Right ventricle myocardium inferior (tissue), 1 donor: ENCODE measurements around the gene MC3R. TPM values are rescaled to one million over a fixed set of nuclear protein-coding genes. Genes with fewer than 3 reads are reported as not detected.
"Not testable (repeated sequence)": the region's sequence is repeated elsewhere in the genome, so short reads cannot be mapped to it uniquely, and the experiment has no call there.

Experiments used
- ATAC-seq: fragments of 200-7000 bp; cut with Tn5 transposase; one replicate; pipeline ENCODE4 v1.9.1; 2020; ENCODE audit warnings: mild to moderate bottlenecking, moderate library complexity
- DNase-seq: peaks from one replicate; pipeline ENCODE4 v3.0.0; 2021; ENCODE audit errors: missing footprints
- intact Hi-C: fragments of 100-400 bp; cut with DNase I; formaldehyde crosslinking; loops from one replicate; pipeline ENCODE4 v1.11.0; 2022
- long read RNA-seq: library from polyadenylated mRNA; unstranded; transcript quantifications from one replicate; pipeline ENCODE4 v2.0.0, GENCODE V29; 2021
- total RNA-seq: library from RNA; stranded (reverse); fragmentation: NEBNext Ultra II Directional; extraction: Animal tissue kit (Norgen Biotek cat#: 25700); gene quantifications from one replicate; pipeline ENCODE4 v1.2.1, GENCODE V29; 2021
- donor health status: DM: no; HTN: yes; CAD: no; lungs with severe emphysema.

Gene MC3R
- not detected for total RNA-seq
- long read RNA-seq: 0 reads

DNA sequence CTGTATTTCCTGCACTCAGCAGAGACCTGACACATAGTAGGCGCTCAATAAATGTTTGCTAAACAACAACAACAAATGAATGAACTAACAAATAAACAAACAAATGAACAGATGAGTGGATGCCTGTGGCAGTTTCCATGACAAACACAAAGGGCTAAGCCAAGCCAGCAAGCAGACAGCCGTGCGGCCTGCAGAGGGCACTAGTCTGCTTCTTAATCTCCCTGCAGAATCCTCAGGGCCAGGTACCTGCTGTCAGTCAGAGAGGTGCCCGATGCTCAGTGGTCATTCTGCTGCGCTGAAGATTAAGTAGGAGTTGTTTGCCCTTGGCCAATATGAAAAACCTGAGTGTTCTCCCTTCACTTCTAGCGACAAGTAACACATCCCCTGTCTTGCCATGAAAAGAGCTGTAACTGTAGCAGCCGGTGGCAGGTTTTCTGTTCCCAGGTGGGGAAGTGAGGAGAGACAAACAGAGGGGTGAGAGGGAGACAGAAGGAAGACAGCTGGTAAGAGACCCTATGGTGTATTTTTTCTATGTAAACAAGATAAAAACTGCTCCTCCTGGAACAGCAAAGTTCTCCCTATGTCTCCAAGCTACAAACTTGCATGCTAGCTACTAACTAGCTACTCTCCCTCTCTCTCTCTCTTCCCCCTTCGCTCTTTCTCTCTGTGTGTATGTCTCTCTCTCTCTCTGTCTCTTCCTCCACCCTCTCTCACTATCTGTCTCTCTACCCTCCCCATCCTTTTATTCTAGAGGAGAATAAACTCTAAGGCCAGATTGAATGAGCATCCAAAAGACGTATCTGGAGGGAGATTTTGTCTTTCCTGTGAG lies at the start of gene MC3R:
Gene MC3R, plus strand, starts transcription at position 779 of the 829 bp plus-strand sequence. CDS start 112 bp downstream, outside the sequence.
- no peak for ATAC-seq
- DNase-seq: no peak
- intact Hi-C loops: no loop called here

GRCh38 chr20:56200456-56200855 lies 48.1 kb upstream of the MC3R start:
- ATAC-seq: no peak
- DNase-seq: no peak
- intact Hi-C loops: no loop called here

GRCh38 chr20:56202493-56203077 lies 45.9 kb upstream of the MC3R start:
- no peak for DNase-seq
- intact Hi-C loops: no loop called here
- ATAC-seq: no peak

DNA sequence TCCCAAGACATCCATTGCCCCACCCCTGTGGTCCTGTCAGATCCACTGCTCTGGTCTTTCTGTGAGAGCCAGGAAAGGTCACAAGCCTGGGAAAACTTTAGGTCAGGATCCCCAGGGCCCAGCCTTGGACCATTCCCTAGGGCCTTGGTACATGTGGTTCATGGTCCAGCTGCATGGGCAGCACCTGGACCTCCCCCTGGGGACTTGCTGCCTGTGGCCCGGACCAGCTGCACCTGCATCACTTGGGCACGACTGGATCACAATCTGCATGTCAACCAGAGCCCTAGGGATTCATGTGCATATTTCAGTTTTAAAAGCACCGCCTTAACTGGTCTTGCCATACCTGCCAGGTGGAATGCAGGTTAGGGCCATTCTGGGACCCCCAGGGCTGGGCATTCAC lies 44.3 kb upstream of the MC3R start:
- ATAC-seq (no peak), DNase-seq (no peak)
- intact Hi-C loops: no loop called here

DNA sequence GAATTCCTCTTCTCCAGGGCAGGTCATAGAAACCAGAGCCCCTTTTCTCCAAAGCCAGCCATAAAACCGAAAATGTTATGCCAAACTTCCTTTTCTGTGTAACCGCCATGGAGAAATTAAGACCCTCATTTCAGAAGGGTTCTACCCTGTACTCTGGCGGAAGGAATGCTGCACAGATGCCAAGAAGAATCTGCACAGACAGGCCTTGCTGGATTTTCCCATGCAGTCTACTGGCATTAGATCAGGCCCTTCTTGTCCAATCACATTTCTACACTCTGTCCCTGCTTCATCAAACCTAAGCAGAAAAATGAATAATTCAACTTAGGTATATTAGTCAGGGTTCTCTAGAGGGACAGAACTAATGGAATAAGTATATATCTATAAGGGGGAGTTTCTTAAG lies 43.2 kb upstream of the MC3R start:
- DNase-seq (no peak), ATAC-seq (no peak)
- intact Hi-C loops: no loop called here

DNA sequence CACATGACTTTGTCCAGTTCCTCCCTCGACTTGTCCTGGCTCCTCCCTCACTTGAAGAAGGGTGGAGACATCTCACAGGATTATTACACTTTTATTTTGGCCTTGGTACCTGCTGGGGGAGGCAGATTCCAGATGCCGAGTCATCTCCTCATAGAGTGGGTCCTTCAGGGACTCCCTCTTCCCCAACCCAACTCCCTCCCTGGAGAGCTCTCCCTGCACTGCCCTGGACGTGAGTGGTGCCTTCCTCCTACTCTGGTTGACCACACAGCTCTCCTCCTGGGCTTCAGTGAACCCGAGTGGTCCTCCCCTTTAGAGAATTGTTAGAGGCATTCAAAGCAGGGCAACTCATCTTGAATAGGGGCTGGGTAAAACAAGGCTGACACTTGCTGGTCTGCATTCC lies 40.9 kb upstream of the MC3R start:
- DNase-seq (no peak), ATAC-seq (no peak)
- intact Hi-C loops: no loop called here

- DNase-seq (no peak), ATAC-seq (no peak)
- intact Hi-C loops: no loop called here
Observed at GRCh38 chr20:56208121-56208520, 40.4 kb upstream of the MC3R start.

GRCh38 chr20:56211051-56211450 lies 37.5 kb upstream of the MC3R start:
- intact Hi-C loops: no loop called here
- ATAC-seq (no peak), DNase-seq (no peak)

DNA sequence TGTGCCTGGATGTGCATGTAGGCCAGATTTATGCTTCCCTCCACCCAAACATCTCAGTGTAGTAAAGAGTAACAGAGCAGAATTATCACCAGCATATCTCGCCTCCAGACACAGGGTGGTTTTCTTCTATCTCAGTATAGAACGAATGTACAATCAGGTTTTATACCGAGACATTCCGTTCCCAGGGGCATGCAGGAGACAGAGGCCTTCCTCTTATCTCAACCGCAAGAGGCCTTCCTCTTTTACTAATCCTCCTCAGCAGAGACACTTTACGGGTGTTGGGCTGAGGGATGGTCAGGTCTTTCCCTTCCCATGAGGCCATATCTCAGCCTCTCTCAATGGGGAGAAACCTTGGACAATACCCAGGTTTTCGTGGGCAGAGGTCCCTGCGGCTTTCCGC lies 36.4 kb upstream of the MC3R start:
- DNase-seq: no peak
- ATAC-seq: no peak
- intact Hi-C loops: no loop called here

DNA sequence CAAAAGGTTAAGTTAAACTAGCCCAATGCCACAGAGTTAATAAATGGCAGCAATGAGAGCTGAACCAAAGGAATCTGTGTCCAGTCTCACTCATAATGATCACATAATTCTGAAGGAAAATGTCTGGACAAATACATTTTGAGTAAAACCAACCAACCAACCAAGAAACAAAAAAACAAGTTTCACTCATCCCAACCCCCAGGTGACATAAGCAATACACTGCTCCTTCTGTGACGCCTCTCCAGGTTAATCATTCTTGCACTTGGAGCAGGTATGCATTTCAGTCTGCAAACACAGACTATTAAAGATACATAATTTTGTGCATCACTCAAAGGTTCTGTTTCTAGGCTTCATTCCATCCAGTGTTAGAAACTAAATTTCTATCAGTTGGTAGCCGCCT lies 35.2 kb upstream of the MC3R start:
- ATAC-seq (no peak), DNase-seq (no peak)
- intact Hi-C loops: no loop called here

DNA sequence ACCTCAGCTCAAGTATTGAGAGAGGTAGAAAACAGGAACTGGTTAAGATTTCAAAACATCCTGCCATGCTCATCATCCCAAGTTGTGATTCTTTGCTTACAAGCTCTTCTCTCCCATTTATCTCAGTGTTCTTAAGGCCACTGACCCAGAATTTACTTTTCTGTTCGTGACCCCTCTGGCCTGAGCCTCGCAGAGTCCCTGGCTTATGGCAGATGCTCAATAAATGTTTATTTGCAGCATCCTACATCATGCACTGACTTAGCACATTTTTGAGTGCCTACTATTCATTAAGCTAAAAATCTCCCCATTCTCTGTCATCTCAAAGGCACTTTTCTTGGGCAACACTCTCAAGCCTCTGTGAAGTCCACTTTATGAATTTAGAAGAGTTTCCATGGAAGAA lies 33.4 kb upstream of the MC3R start:
- intact Hi-C loops: no loop called here

GRCh38 chr20:56217829-56218228 lies 30.7 kb upstream of the MC3R start:
- no peak for ATAC-seq
- DNase-seq: no peak
- intact Hi-C loops: no loop called here

More for the DNA sequence above, 33.4 kb upstream of the MC3R start:
- ATAC-seq: no peak
- DNase-seq: no peak

DNA sequence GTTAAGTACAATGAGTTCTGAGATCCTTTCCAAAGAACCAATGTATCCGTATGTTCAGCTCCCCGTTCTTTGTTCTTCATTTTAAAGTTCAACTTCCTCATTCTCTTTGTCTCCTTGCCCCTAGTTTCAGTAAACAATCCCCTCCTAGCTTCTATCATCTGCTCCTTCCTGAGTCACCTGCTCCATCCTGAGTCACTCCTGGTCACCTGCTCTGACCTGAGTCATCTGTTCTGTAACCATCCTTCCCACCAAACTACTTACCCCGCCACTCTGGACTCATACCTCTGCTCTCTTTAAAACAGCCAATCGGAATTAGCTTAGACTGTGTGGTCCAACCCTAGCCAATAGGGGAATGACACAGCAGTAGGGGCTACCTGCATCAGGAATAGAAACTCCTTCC lies 27.3 kb upstream of the MC3R start:
- DNase-seq, intact Hi-C loops, ATAC-seq: not testable (repeated sequence)

DNA sequence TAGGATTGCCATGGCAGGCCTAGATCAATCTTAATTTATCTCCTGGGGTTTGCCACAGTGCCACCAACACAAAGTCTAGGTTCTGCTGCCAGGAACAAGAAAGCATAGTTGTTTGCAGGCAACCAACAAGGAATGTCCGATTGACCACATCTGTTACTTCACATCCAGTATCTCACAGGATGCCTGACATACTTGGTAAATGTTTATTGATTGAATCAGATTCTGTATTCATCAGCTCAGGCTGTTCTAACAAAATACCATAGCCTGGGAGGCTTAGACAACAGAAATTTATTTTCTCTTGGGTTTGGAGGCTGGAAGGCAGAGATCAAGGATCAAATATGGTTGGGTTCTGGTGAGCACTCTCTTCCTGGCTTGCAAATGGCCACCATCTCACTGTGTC lies 26.3 kb upstream of the MC3R start:
- DNase-seq: no peak
- ATAC-seq: no peak
- intact Hi-C loops: no loop called here

DNA sequence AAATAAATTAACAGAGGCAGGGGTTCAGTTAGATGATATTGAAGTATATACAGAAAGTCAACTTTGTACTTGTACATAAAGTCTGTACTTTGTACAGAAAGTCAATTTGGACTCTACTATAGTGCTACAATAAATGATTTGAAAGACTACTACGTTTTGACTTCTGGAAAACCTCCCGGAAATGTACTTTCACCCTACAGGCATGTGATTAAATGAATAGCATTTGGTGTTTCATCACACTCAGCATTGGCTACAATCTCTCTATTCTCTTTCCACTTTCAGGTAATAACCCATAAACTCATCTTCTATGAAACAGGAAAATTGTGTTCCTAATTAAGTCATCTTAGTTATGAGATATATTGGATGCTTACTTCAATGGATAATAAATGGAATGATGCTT lies 25.6 kb upstream of the MC3R start:
- DNase-seq (no peak), ATAC-seq (no peak)
- intact Hi-C loops: no loop called here

- intact Hi-C loops: no loop called here
- ATAC-seq (no peak), DNase-seq (no peak)
Observed at GRCh38 chr20:56223352-56223751, 25.2 kb upstream of the MC3R start.

- DNase-seq (no peak), ATAC-seq (no peak)
- intact Hi-C loops: no loop called here
Observed at GRCh38 chr20:56228021-56228420, 20.5 kb upstream of the MC3R start.

DNA sequence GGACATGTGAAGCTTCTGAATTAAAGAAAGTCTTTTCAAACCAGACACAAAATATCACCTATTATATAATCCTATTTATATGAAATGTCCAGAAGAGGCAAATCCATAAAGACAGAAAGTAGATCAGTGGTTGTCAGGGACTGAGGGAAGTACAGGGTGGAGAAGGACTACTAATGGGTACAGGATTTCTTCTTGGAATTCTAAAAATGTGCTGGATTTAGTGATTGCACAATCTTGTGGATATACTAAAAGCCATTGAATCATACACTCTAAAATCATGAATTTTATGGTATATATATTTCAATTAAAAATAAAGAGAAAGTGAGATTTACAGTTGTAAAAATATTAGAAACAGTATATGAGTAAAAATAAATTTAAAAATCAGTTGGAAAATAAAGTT lies 18.7 kb upstream of the MC3R start:
- intact Hi-C loops: no loop called here
- ATAC-seq: no peak
- no peak for DNase-seq

DNA sequence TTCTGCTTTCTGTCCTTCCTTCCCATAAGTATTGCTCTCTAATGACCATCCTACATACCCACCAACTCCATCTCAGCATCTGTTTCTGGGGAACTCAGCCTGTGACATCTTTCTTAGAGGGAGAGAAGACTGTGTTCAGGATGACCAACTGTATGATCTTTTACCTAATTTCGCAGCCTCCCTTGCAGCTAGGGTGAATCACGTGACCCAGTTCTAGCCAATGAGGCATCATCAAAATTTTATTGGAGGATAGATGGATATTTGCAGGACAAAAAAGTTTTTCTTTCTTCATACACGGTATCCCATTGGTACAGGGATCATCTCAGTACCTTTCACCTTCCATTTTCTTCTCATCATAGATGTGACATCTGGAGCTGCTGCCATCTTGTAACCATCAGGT lies 14.4 kb upstream of the MC3R start:
- intact Hi-C loops: no loop called here
- no peak for ATAC-seq
- no peak for DNase-seq

DNA sequence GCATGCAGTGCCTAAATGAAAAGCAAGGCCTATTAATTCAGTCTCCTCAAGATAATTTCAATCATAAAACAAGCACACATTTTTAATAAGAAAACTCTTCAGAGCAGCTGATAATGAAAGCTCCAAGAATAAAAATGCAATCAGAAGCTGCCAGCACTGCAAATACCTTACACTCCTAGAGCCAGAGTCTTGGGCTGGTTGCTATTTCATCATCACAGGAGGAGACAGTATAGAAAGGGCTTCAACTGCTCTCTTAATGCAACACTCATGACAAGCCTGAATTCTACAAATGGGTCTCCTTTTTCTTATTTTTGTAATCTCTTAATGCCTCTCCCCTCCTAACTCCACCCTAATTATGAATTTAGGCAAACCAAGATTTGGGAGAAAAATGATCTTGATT lies 11.2 kb upstream of the MC3R start:
- intact Hi-C loops: no loop called here
- no peak for ATAC-seq

DNA sequence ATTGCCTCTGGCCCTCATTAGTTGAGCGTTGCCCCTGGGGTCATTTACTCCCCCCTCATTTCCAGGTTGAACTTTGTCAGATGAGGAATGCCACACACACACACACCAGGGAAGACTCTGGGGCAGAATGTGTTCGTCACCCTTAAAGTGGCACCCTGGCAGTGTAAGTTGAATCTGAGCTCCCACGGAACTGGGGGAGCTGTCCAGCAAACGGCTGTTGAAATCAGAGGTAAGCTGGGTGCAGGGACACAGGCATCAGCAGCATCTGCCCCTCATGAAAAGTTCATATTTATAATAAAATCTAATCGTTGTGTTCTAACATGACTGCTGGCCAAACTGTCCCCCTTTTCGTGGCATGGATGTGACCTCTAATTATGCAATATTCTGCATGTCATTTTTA lies 4.3 kb upstream of the MC3R start:
- no peak for ATAC-seq
- no peak for DNase-seq
- intact Hi-C loops: no loop called here

More for the DNA sequence above, 11.2 kb upstream of the MC3R start:
- DNase-seq: no peak
